ENCODE measurements around the gene PSMD14.

PSMD14 gene

DNA sequence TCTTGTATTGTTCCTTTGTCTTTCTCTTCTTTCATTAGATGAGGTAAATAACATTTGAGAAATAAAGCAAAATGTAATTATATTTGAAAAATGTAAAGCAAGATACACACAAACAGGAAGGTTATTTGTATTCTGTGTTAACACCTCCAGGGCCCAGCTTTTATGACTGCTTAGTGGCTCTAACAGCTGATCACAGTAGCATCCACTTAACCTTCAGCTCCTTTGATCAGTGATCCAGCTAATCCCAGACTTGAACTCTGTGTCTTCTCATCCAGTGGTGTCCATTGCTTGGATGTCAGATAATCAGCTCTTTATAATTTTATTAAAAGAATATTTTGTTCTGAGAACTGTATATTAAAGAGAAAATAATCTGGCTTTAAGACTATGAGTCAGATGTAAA is 44.5 kb downstream of the PSMD14 start:
- Histone ChIP-seq H3K27me3 (replicated peaks in 2 of 5; ENCODE audit: control insufficient read depth in 4 of 5, insufficient read depth in 5 of 5, low read length in 4 of 5) (no peaks in the 10 kb centered on the region), H3K4me1 (ENCODE audit: control extremely low read depth in 1 of 4, control insufficient read depth in 4 of 4, insufficient read depth in 4 of 4, low read length in 3 of 4) (no peaks in the 10 kb centered on the region), H3K4me3 (ENCODE audit: control insufficient read depth in 1 of 7, extremely low read depth in 1 of 7, insufficient read depth in 4 of 7, low read depth in 2 of 7, low read length in 6 of 7) (no peak overlapping the region), H3K36me3 (ENCODE audit: control insufficient read depth in 4 of 4, insufficient read depth in 4 of 4, low read length in 3 of 4) (peaks cover 0 to 5% (median 2%) of the 10 kb centered on the region in 4 experiments), H3K9me3 (ENCODE audit: control extremely low read depth in 1 of 5, control insufficient read depth in 4 of 5, insufficient read depth in 2 of 5, low read depth in 1 of 5, low read length in 4 of 5) (no peaks in the 10 kb centered on the region), H3K27ac (ENCODE audit: insufficient read depth in 1 of 2, low read depth in 1 of 2, low read length in 2 of 2, poor library complexity in 1 of 2, severe bottlenecking in 2 of 2) (no peak overlapping the region)
- CTCF ChIA-PET, result interaction anchor here (1.4 kb wide), 2 partner anchors 10 to 17 kb away, joined by 3 to 5 read pairs; no protein-coding TSS in a partner anchor
- POLR2A ChIA-PET, result no interaction called here
- no peak for DNase-seq

DNA sequence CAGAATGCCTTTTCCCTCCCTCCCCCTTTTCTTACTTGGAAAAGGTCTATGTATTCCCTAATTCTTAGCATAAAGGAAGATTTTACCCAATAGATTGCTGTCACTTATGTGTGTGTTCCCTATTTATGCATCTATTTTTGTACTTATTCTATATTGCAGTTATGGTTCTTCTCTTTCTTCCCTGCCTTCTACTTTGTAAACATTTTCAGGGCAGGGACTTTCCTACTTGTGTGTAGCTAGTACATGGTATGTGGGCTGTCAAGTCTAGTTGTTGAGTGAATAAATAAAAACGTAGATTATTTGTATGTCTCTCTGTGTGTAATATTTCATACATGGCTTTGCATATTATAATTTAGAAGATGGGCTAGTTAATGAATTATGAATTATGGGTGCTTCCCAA is 45.3 kb downstream of the PSMD14 start:
- ChIA-PET POLR2A (no interaction called here), CTCF (interaction anchor here (1.4 kb wide), 1 partner anchor 9 kb away, joined by 5 read pairs; no protein-coding TSS in a partner anchor)
- Histone ChIP-seq H3K36me3 (ENCODE audit: control insufficient read depth in 4 of 4, insufficient read depth in 4 of 4, low read length in 3 of 4) (peaks cover 2 to 5% (median 3%) of the 10 kb centered on the region in 4 experiments), H3K4me3 (ENCODE audit: control insufficient read depth in 1 of 7, extremely low read depth in 1 of 7, insufficient read depth in 4 of 7, low read depth in 2 of 7, low read length in 6 of 7) (no peak overlapping the region), H3K9me3 (ENCODE audit: control extremely low read depth in 1 of 5, control insufficient read depth in 4 of 5, insufficient read depth in 2 of 5, low read depth in 1 of 5, low read length in 4 of 5) (peaks cover 0 to 3% (median 0%) of the 10 kb centered on the region in 5 experiments), H3K27me3 (replicated peaks in 2 of 5; ENCODE audit: control insufficient read depth in 4 of 5, insufficient read depth in 5 of 5, low read length in 4 of 5) (no peaks in the 10 kb centered on the region), H3K4me1 (ENCODE audit: control extremely low read depth in 1 of 4, control insufficient read depth in 4 of 4, insufficient read depth in 4 of 4, low read length in 3 of 4) (no peaks in the 10 kb centered on the region), H3K27ac (ENCODE audit: insufficient read depth in 1 of 2, low read depth in 1 of 2, low read length in 2 of 2, poor library complexity in 1 of 2, severe bottlenecking in 2 of 2) (no peak overlapping the region)
- DNase-seq, result no peak
- WGBS (ENCODE audit: insufficient coverage), result no CpG with 5 or more reads among the region's 1 CpG

DNA sequence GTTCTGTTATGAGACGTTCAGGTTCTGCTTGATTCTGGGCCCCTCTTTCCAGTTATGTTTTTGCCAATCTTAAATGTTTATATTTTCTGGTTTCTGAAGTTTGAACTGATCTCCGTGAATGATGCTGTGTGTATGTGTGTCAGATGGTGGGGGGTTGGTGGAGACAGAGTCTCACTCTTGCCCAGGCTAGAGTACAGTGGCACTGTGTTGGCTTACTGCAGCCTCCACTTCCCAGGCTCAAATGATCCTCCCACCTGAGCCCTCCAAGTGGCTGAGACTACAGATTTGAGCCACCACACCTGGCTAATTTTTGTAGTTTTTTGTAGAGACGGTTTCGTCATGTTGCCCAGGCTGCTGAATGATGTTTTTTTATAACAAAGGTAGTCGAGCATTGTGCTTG is 45.9 kb downstream of the PSMD14 start:
- Histone ChIP-seq H3K4me1 (ENCODE audit: control extremely low read depth in 1 of 4, control insufficient read depth in 4 of 4, insufficient read depth in 4 of 4, low read length in 3 of 4) (no peaks in the 10 kb centered on the region), H3K36me3 (ENCODE audit: control insufficient read depth in 4 of 4, insufficient read depth in 4 of 4, low read length in 3 of 4) (peaks cover 2 to 7% (median 4%) of the 10 kb centered on the region in 4 experiments), H3K27ac (ENCODE audit: insufficient read depth in 1 of 2, low read depth in 1 of 2, low read length in 2 of 2, poor library complexity in 1 of 2, severe bottlenecking in 2 of 2) (no peak overlapping the region), H3K4me3 (ENCODE audit: control insufficient read depth in 1 of 7, extremely low read depth in 1 of 7, insufficient read depth in 4 of 7, low read depth in 2 of 7, low read length in 6 of 7) (no peak overlapping the region), H3K27me3 (replicated peaks in 2 of 5; ENCODE audit: control insufficient read depth in 4 of 5, insufficient read depth in 5 of 5, low read length in 4 of 5) (no peaks in the 10 kb centered on the region), H3K9me3 (ENCODE audit: control extremely low read depth in 1 of 5, control insufficient read depth in 4 of 5, insufficient read depth in 2 of 5, low read depth in 1 of 5, low read length in 4 of 5) (peaks cover 0 to 7% (median 2%) of the 10 kb centered on the region in 5 experiments)
- 88% methylated on average over 4 of the region's 5 CpGs for WGBS (ENCODE audit: insufficient coverage)
- ChIA-PET CTCF (no interaction called here), POLR2A (no interaction called here)
- no peak for DNase-seq

DNA sequence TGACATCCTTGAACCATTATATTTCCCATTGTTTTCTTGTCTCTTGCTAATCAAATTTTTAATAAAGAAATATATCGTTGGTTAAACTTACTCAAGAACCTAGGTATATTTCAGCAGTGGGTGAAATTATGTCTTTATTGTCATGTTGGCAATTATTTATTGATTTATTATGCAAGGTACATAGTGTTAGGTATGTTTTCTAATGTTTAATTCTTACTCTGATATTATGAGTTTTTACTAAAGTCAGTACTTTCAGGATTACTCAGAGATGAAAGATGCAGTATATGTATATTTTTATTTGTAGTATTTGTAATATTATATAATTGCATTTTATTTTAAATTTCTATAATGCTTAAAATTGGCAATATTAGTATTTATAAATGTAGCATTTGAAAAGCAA is 46.9 kb downstream of the PSMD14 start:
- no peak for DNase-seq
- Histone ChIP-seq H3K4me1 (ENCODE audit: control extremely low read depth in 1 of 4, control insufficient read depth in 4 of 4, insufficient read depth in 4 of 4, low read length in 3 of 4) (no peaks in the 10 kb centered on the region), H3K27me3 (replicated peaks in 2 of 5; ENCODE audit: control insufficient read depth in 4 of 5, insufficient read depth in 5 of 5, low read length in 4 of 5) (no peaks in the 10 kb centered on the region), H3K36me3 (ENCODE audit: control insufficient read depth in 4 of 4, insufficient read depth in 4 of 4, low read length in 3 of 4) (peaks cover 3 to 7% (median 5%) of the 10 kb centered on the region in 4 experiments), H3K9me3 (ENCODE audit: control extremely low read depth in 1 of 5, control insufficient read depth in 4 of 5, insufficient read depth in 2 of 5, low read depth in 1 of 5, low read length in 4 of 5) (peaks cover 0 to 12% (median 3%) of the 10 kb centered on the region in 5 experiments), H3K27ac (ENCODE audit: insufficient read depth in 1 of 2, low read depth in 1 of 2, low read length in 2 of 2, poor library complexity in 1 of 2, severe bottlenecking in 2 of 2) (no peak overlapping the region), H3K4me3 (ENCODE audit: control insufficient read depth in 1 of 7, extremely low read depth in 1 of 7, insufficient read depth in 4 of 7, low read depth in 2 of 7, low read length in 6 of 7) (no peak overlapping the region)
- no CpG with 5 or more reads among the region's 1 CpG for WGBS (ENCODE audit: insufficient coverage)
- ChIA-PET CTCF (no interaction called here), POLR2A (no interaction called here)

DNA sequence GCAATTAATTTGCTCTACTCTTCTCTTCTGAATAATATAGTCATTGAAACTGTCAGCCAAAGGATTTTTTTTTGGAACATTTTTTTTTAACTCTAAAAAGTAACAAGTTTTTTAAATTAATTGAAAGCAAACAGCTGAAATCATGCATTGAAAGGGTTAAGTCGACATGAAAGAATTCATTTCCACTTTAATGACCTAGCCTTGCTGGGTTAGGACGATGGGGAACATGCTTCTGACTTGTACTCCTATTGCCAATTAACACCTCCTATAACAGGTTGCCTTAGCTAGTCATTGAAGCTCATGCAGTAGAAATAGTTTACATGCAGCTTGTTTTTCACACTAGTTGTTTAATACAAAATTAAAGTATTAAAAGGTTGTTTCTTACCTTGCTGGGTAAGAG is 47.8 kb downstream of the PSMD14 start:
- Histone ChIP-seq H3K4me3 (ENCODE audit: control insufficient read depth in 1 of 7, extremely low read depth in 1 of 7, insufficient read depth in 4 of 7, low read depth in 2 of 7, low read length in 6 of 7) (no peak overlapping the region), H3K4me1 (ENCODE audit: control extremely low read depth in 1 of 4, control insufficient read depth in 4 of 4, insufficient read depth in 4 of 4, low read length in 3 of 4) (no peaks in the 10 kb centered on the region), H3K36me3 (ENCODE audit: control insufficient read depth in 4 of 4, insufficient read depth in 4 of 4, low read length in 3 of 4) (peaks cover 3 to 10% (median 4%) of the 10 kb centered on the region in 4 experiments), H3K27ac (ENCODE audit: insufficient read depth in 1 of 2, low read depth in 1 of 2, low read length in 2 of 2, poor library complexity in 1 of 2, severe bottlenecking in 2 of 2) (no peak overlapping the region), H3K9me3 (ENCODE audit: control extremely low read depth in 1 of 5, control insufficient read depth in 4 of 5, insufficient read depth in 2 of 5, low read depth in 1 of 5, low read length in 4 of 5) (peaks cover 0 to 18% (median 3%) of the 10 kb centered on the region in 5 experiments), H3K27me3 (replicated peaks in 2 of 5; ENCODE audit: control insufficient read depth in 4 of 5, insufficient read depth in 5 of 5, low read length in 4 of 5) (no peaks in the 10 kb centered on the region)
- WGBS (ENCODE audit: insufficient coverage), result 0% methylated on average over 1 of the region's 2 CpGs
- CTCF ChIA-PET, result no interaction called here
- POLR2A ChIA-PET, result no interaction called here
- no peak for DNase-seq

DNA sequence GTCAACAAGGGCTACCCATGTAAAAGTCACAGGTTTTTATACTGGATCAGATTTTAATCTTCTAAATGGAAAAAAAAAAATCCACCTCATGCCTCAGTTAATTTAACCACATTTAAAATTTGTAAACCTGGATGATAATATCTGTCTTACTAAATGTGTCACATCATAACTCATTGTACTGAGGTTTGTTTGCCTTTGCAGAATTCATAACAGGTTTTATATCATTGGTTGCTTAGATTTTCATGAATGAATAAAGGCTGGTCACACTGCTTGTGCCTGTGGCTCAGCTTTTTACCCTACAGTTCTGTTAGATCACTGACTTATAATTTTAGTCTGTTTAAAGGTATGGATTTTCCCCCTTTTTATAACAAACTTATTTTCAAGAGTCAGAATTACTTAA is 48.9 kb downstream of the PSMD14 start:
- ChIA-PET POLR2A (no interaction called here), CTCF (interaction anchor here (0.7 kb wide), 1 partner anchor 158 kb away, joined by 4 read pairs; no protein-coding TSS in a partner anchor)
- Histone ChIP-seq H3K36me3 (ENCODE audit: control insufficient read depth in 4 of 4, insufficient read depth in 4 of 4, low read length in 3 of 4) (peaks cover 0 to 8% (median 4%) of the 10 kb centered on the region in 4 experiments), H3K27me3 (replicated peaks in 2 of 5; ENCODE audit: control insufficient read depth in 4 of 5, insufficient read depth in 5 of 5, low read length in 4 of 5) (no peaks in the 10 kb centered on the region), H3K4me3 (ENCODE audit: control insufficient read depth in 1 of 7, extremely low read depth in 1 of 7, insufficient read depth in 4 of 7, low read depth in 2 of 7, low read length in 6 of 7) (no peak overlapping the region), H3K27ac (ENCODE audit: insufficient read depth in 1 of 2, low read depth in 1 of 2, low read length in 2 of 2, poor library complexity in 1 of 2, severe bottlenecking in 2 of 2) (no peak overlapping the region), H3K9me3 (ENCODE audit: control extremely low read depth in 1 of 5, control insufficient read depth in 4 of 5, insufficient read depth in 2 of 5, low read depth in 1 of 5, low read length in 4 of 5) (peaks cover 0 to 25% (median 6%) of the 10 kb centered on the region in 5 experiments), H3K4me1 (ENCODE audit: control extremely low read depth in 1 of 4, control insufficient read depth in 4 of 4, insufficient read depth in 4 of 4, low read length in 3 of 4) (no peaks in the 10 kb centered on the region)
- DNase-seq, result peak in 1 of 3 donors; percentile 4

DNA sequence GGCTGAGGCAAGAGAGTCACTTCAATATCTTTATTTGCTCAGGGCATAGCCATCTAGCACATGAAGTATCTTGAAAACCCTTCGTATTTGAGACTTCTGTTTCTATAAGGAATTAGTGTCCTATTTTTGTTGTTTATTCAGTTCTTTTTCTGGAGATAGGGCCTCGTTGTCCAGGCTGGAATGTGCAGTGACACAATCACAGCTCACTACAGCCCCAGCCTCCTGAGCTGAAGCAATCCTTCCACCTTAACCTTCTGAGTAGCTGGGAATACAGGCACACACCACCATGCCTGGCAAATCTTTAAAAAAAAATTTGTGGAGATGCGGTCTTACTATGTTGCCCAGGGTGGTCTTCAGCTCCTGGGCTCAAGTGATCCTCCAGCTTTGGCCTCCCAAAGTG is 50.6 kb downstream of the PSMD14 start:
- DNase-seq, result no peak
- ChIA-PET POLR2A (interaction anchor here (0.6 kb wide), 1 partner anchor 1154 kb away, joined by 3 read pairs; no protein-coding TSS in a partner anchor), CTCF (no interaction called here)
- Histone ChIP-seq H3K27me3 (replicated peaks in 2 of 5; ENCODE audit: control insufficient read depth in 4 of 5, insufficient read depth in 5 of 5, low read length in 4 of 5) (no peaks in the 10 kb centered on the region), H3K36me3 (ENCODE audit: control insufficient read depth in 4 of 4, insufficient read depth in 4 of 4, low read length in 3 of 4) (peaks cover 0 to 15% (median 4%) of the 10 kb centered on the region in 4 experiments), H3K4me3 (ENCODE audit: control insufficient read depth in 1 of 7, extremely low read depth in 1 of 7, insufficient read depth in 4 of 7, low read depth in 2 of 7, low read length in 6 of 7) (no peak overlapping the region), H3K4me1 (ENCODE audit: control extremely low read depth in 1 of 4, control insufficient read depth in 4 of 4, insufficient read depth in 4 of 4, low read length in 3 of 4) (no peaks in the 10 kb centered on the region), H3K9me3 (ENCODE audit: control extremely low read depth in 1 of 5, control insufficient read depth in 4 of 5, insufficient read depth in 2 of 5, low read depth in 1 of 5, low read length in 4 of 5) (peaks cover 5 to 43% (median 15%) of the 10 kb centered on the region in 5 experiments), H3K27ac (ENCODE audit: insufficient read depth in 1 of 2, low read depth in 1 of 2, low read length in 2 of 2, poor library complexity in 1 of 2, severe bottlenecking in 2 of 2) (no peak overlapping the region)
- 80% methylated on average over 1 of the region's 3 CpGs for WGBS (ENCODE audit: insufficient coverage)
